AG04450 (cell line): ENCODE results near the gene THBS3. TPM values are rescaled to one million over a fixed set of nuclear protein-coding genes. Genes with fewer than 3 reads are reported as not detected.

Experiments
- CTCF ChIA-PET: fragments of 300-600, 350-600 bp; formaldehyde crosslinking; extraction: SDS; loops from one replicate; lab custom pipeline; 2022; ENCODE audit warnings: antibody characterized with exemption, inconsistent platforms; lab: Charles Lee
- POLR2A ChIA-PET: fragments of 350-600 bp; formaldehyde crosslinking; extraction: SDS; loops from one replicate; lab custom pipeline; 2021; ENCODE audit warnings: antibody characterized with exemption, inconsistent platforms; lab: Yijun Ruan, JAX
- DNase-seq: peaks from one replicate; pipeline ENCODE4 v3.0.0-alpha.2; 2011; ENCODE audit warnings: low read depth, low spot score
- H3K27ac ChIP-seq: one replicate; pipeline ENCODE4 v1.5.1; 2012; ENCODE audit warnings: low read depth, low read length, control low read depth
- H3K27me3 ChIP-seq: one replicate; pipeline ENCODE4 v1.6.0; 2012; ENCODE audit warnings: low read length; ENCODE audit not compliant: control insufficient read depth, insufficient read depth
- H3K4me3 ChIP-seq: 2 replicates; pipeline ENCODE4 v1.5.1; 2011; ENCODE audit warnings: mild to moderate bottlenecking, low read depth, low read length, control low read depth
- H3K9me3 ChIP-seq: 2 replicates; pipeline ENCODE4 v1.5.1; 2012; ENCODE audit warnings: low read length; ENCODE audit not compliant: control insufficient read depth, insufficient read depth
- polyA plus RNA-seq: library from polyadenylated mRNA; depleted of rRNA; stranded (reverse); fragments of >200 nt; gene quantifications from 2 replicates; pipeline ENCODE4 v1.2.3, GENCODE V29; 2011
- TF ChIP-seq, protein P1 (sequence below): IDR thresholded peaks from 2 replicates; pipeline ENCODE4 v1.5.1; 2011; ENCODE audit warnings: low read depth, low read length, control low read depth, inconsistent platforms

Gene THBS3
- polyA plus RNA-seq, 1 experiment: 32.5 TPM

DNA sequence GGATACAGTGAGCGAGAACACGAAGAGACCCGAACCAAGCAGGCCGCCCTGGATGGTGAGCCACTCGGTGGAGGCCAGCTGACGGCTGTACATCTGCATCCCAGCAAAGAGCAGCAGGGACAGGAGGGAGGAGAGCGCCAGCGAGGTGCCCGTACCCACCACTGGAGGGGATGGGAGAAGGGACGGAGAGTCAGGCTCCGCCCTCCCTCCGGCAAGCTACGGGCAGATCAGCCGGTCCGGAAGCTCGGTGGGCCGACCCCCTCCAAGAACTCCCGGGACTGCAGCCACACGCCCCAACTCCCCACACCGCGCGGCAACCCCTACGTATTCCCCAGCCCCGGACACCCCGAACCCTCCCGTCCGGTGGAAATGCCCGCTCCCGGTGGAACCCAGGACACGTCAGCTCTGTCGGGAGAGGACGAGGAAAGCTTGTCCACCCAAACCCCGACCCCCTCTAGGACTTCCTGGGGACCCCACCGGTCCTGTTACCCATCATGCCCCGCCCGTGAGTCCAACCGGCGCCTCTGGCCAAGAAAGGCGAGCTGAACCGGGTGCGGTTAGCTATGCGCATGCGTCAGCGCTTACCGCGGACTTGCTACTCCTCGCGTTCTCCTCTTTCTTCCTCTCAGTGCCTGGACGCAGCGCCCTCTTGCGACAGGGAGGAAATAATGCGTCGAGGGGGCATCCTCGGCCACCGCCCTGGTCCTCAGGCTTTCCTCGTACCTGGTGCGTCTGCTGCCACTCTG lies 34.8 kb downstream of the THBS3 start, which contains the start of gene KRTCAP2:
TSS of gene KRTCAP2 (minus strand) at position 573 of the 746 bp plus-strand sequence. CDS start at position 493, 80 bp downstream.
- TF ChIP-seq, protein P1, sequence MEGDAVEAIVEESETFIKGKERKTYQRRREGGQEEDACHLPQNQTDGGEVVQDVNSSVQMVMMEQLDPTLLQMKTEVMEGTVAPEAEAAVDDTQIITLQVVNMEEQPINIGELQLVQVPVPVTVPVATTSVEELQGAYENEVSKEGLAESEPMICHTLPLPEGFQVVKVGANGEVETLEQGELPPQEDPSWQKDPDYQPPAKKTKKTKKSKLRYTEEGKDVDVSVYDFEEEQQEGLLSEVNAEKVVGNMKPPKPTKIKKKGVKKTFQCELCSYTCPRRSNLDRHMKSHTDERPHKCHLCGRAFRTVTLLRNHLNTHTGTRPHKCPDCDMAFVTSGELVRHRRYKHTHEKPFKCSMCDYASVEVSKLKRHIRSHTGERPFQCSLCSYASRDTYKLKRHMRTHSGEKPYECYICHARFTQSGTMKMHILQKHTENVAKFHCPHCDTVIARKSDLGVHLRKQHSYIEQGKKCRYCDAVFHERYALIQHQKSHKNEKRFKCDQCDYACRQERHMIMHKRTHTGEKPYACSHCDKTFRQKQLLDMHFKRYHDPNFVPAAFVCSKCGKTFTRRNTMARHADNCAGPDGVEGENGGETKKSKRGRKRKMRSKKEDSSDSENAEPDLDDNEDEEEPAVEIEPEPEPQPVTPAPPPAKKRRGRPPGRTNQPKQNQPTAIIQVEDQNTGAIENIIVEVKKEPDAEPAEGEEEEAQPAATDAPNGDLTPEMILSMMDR: peak; percentile 96
- H3K27ac ChIP-seq: peak within 1 kb of the TSS; percentile 92
- no peaks in the 10 kb centered on the region; the same call in 1 of the 2 replicates for H3K9me3 ChIP-seq
- peak; percentile 93 for DNase-seq
- H3K27me3 ChIP-seq: no peaks in the 10 kb centered on the region
- ChIA-PET POLR2A (interaction anchor here (0.6 to 1.5 kb wide), 14 partner anchors 10 to 217 kb away, joined by 3 to 10 read pairs (median 4); partner anchors contain the start of genes DPM3, EFNA3, PBXIP1 and SHC1), CTCF (interaction anchor here (0.6 to 12.4 kb wide), 65 partner anchors 9 to 1137 kb away, joined by 3 to 317 read pairs (median 4); partner anchors contain the start of genes EFNA3, MTX1, SCAMP3 and SHC1)
- peak within 1 kb of the TSS; percentile 99 for H3K4me3 ChIP-seq

DNA sequence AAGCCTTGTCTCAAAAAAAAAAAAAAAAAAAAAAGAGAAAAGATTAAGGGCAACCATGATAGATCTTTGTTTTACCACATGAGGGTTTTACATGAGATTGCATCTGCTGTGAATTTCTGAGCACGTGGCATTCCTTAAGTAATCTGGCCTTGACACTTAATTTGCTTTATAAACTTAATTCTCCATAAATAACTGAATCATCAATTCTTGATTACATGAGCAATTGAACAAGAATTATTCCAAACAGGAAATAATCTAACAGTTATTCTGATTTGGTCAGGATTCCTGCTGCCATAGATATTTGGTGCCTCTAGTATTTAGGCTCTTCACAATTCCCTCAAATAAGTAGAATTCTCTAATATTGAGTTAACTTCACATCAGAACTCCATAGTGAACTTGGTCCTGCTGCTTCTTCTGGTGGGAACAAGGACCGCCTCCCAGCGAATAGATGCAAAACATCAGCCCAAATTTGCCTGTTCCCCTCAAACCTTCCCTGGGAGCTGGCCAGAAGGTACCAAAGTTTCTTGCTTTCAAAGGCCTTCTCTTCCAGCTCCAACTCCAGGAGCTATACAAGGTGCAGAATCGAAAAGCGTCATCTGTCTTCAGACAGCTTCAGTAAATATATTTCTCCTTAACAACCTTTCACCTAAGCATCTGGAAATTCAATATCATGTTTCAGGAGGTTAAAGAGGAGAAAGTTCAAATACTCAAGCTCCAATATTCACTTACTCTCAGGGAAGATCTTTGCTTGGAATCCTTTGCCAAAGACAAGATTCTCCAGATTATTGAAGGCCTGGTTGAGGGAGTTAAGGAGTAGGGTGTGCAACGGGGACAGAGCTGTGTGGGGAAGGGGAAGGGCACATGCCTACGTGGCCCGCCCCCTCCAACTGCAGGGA lies 35.6 kb downstream of the THBS3 start:
- Histone ChIP-seq H3K27me3 (no peaks in the 10 kb centered on the region), H3K9me3 (no peaks in the 10 kb centered on the region; the same call in 1 of the 2 replicates), H3K27ac (peak overlapping the region; percentile 92), H3K4me3 (peak overlapping the region; percentile 99)
- TF ChIP-seq, protein P1: no peak
- ChIA-PET POLR2A (interaction anchor here (0.6 to 1.5 kb wide), 10 partner anchors 11 to 161 kb away, joined by 3 to 10 read pairs (median 6); partner anchors contain the start of gene DPM3), CTCF (interaction anchor here (0.7 to 12.4 kb wide), 24 partner anchors 13 to 303 kb away, joined by 3 to 317 read pairs (median 6); partner anchors contain the start of genes SCAMP3 and SLC50A1)
- DNase-seq: no peak

DNA sequence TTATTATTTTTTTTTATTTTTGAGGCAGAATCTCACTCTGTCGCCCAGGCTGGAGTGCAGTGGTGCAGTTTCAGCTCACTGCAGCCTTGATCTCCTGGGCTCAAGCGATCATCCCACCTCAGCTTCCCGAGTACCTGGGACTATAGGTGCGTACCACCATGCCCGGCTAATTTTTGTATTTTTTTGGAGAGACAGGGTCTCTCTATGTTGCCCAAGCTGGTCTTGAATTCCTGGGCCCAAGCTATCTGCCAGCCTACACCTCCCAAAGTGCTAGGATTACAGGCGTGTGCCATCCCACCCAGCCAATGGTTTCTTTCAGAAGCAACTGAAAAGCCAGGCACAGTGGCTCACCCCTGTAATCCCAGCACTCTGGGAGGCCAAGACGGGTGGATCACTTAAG lies 36.9 kb downstream of the THBS3 start:
- ChIA-PET POLR2A (no interaction called here), CTCF (interaction anchor here (5.7 to 12.4 kb wide), 2 partner anchors 80 to 86 kb away, joined by 30 to 317 read pairs; no protein-coding TSS in a partner anchor)
- no peak for DNase-seq
- H3K9me3 ChIP-seq: no peaks in the 10 kb centered on the region; the same call in 1 of the 2 replicates
- no peak overlapping the region for H3K27ac ChIP-seq
- H3K27me3 ChIP-seq: no peaks in the 10 kb centered on the region
- no peak overlapping the region for H3K4me3 ChIP-seq
- TF ChIP-seq, protein P1: no peak

DNA sequence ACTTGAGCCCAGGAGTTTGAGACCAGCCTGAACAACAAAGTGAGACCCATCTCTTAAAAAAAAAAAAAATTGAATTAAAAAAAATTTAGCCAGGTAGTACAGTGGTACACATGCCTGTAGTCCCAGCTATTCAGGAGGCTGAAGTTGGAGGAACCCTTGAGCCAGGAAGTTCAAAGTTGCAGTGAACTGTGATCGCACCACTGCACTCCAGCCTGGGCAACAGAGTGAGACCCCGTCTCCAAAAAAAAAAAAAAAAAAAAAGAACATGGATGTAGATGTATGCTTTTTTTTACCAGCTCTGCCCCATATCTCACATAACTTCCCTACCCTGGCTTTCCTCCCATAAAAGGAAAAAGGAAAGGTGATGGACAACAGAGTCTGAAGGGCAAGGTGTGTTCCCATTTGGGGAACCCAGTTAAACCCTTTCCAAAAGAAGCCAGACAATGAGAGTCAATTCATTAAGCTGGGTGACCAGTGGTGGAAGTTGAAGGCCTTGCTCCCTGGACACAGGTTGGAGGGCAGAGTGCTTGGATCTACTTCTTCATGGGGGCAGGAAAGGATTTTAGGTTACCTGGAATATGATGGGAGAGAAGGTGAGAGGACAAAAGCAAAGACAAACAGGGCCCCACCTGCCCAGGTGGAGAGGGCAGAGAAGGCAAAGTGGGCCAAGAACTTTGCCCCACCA lies 37.5 kb downstream of the THBS3 start:
- DNase-seq: no peak

More for the DNA sequence above, 37.5 kb downstream of the THBS3 start:
- CTCF ChIA-PET: interaction anchor here (0.7 to 12.4 kb wide), 4 partner anchors 16 to 107 kb away, joined by 3 to 317 read pairs (median 18); partner anchors contain the start of gene EFNA4
- H3K27ac ChIP-seq: no peak overlapping the region
- no peaks in the 10 kb centered on the region; the same call in 1 of the 2 replicates for H3K9me3 ChIP-seq
- no peaks in the 10 kb centered on the region for H3K27me3 ChIP-seq
- POLR2A ChIA-PET: no interaction called here
- TF ChIP-seq, protein P1: no peak
- no peak overlapping the region for H3K4me3 ChIP-seq
